HUES48 (cell line): ENCODE data around the gene KEL.

ENCODE experiments used
- H3K27ac ChIP-seq: one replicate; pipeline ENCODE4 v1.7.0; 2013; ENCODE audit warnings: low read depth, low read length, inconsistent platforms
- H3K27me3 ChIP-seq: 2 replicates; pipeline ENCODE4 v1.6.1; 2013; ENCODE audit warnings: mild to moderate bottlenecking, low read length; ENCODE audit not compliant: control insufficient read depth, insufficient read depth
- H3K36me3 ChIP-seq: 2 replicates; pipeline ENCODE4 v1.6.1; 2013; ENCODE audit warnings: low read length; ENCODE audit not compliant: control insufficient read depth, insufficient read depth
- H3K4me1 ChIP-seq: 2 replicates; pipeline ENCODE4 v1.6.1; 2013; ENCODE audit warnings: mild to moderate bottlenecking, low read length; ENCODE audit not compliant: control insufficient read depth, insufficient read depth
- H3K4me3 ChIP-seq: 2 replicates; pipeline ENCODE4 v1.5.1; 2013; ENCODE audit warnings: mild to moderate bottlenecking, low read depth, low read length
- H3K9ac ChIP-seq: 2 replicates; pipeline ENCODE4 v1.6.1; 2013; ENCODE audit warnings: mild to moderate bottlenecking, low read depth, low read length, moderate library complexity
- H3K9me3 ChIP-seq: 2 replicates; pipeline ENCODE4 v1.6.1; 2013; ENCODE audit warnings: low read length; ENCODE audit not compliant: control insufficient read depth, insufficient read depth

Gene KEL

GRCh38 chr7:142941541-142941940 is 20.6 kb downstream of the KEL start:
- Histone ChIP-seq H3K36me3 (no peaks in the 10 kb centered on the region), H3K27me3 (no peaks in the 10 kb centered on the region), H3K9ac (no peak overlapping the region), H3K27ac (no peak overlapping the region), H3K4me3 (no peak overlapping the region), H3K9me3 (no peaks in the 10 kb centered on the region), H3K4me1 (no peaks in the 10 kb centered on the region)

- no peaks in the 10 kb centered on the region for H3K27me3 ChIP-seq
- no peak overlapping the region for H3K4me3 ChIP-seq
- no peaks in the 10 kb centered on the region for H3K9me3 ChIP-seq
- no peaks in the 10 kb centered on the region for H3K4me1 ChIP-seq
- no peak overlapping the region for H3K27ac ChIP-seq
- H3K36me3 ChIP-seq, result no peaks in the 10 kb centered on the region
- H3K9ac ChIP-seq, result no peak overlapping the region
These were observed 21.1 kb downstream of the KEL start for GRCh38 chr7:142940966-142941535.

- Histone ChIP-seq H3K27me3 (no peaks in the 10 kb centered on the region), H3K9me3 (no peaks in the 10 kb centered on the region), H3K4me1 (no peaks in the 10 kb centered on the region), H3K36me3 (no peaks in the 10 kb centered on the region), H3K9ac (no peak within 1 kb of the TSS), H3K4me3 (no peak within 1 kb of the TSS), H3K27ac (no peak within 1 kb of the TSS)
These were observed 22.8 kb downstream of the KEL start, which contains the start of gene LLCFC1 for GRCh38 chr7:142939226-142939910. Gene LLCFC1, plus strand, starts transcription at chr7:142939484. Its CDS starts 138 bp downstream, at chr7:142939622.

DNA sequence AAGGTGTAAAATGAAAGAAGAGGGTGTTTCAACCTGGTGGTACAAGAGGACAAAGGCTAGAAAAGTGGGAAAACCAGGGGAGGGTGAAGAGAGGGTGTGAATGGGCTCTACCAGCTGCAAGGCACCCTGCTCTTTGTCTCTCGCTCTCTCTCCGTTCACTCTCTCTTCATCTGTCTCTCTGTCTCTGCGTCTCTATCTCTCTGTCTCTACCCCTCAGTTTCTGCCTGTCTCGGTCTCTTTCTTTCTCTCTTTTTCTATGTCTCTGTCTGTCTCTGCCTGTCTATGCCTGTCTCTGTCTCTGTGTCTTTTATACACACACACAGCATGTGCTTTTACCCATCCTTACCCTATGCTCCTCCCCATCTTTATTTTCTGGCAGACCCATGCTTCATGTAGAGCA is 23.6 kb downstream of the KEL start:
- H3K4me3 ChIP-seq, result no peak overlapping the region
- no peaks in the 10 kb centered on the region for H3K4me1 ChIP-seq

DNA sequence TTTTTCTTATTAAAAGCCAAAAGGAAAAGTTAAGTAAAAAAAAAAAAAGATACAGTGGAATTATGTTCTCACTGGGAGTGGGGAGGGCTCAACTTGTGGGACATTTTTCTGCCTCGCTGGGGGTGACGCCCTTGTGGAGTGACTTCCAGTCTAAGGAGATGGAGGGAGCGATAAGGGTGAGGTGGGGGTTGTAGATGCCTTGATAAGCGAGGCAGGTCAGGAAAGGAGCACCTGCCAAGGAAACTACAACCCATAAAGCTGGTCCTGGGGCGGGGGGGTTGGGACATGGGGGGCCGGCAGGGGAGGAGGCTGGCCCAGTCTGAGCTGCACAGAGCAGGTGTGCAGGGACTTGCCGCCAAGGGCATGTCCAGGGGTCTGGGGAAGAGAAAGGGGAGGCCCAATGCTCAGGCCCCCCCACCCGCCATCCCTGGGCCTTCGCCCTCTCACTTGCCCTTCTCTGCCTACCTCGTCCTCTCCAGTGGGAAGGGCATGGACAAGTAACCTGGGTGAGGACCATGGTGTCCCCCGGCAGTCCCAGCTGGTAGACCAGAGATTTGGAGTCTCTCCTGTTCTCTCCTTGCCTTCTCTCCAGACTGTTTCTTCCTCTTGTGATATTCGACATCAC is 26.1 kb downstream of the KEL start:
- Histone ChIP-seq H3K9ac (no peak overlapping the region), H3K36me3 (no peaks in the 10 kb centered on the region), H3K4me3 (no peak overlapping the region), H3K27ac (no peak overlapping the region), H3K4me1 (no peaks in the 10 kb centered on the region; the same call in 1 of the 2 replicates), H3K9me3 (no peaks in the 10 kb centered on the region), H3K27me3 (no peaks in the 10 kb centered on the region)

More for the DNA sequence above, 23.6 kb downstream of the KEL start:
- no peaks in the 10 kb centered on the region for H3K36me3 ChIP-seq
- H3K9me3 ChIP-seq, result no peaks in the 10 kb centered on the region
- no peak overlapping the region for H3K9ac ChIP-seq
- no peaks in the 10 kb centered on the region for H3K27me3 ChIP-seq
- no peak overlapping the region for H3K27ac ChIP-seq

DNA sequence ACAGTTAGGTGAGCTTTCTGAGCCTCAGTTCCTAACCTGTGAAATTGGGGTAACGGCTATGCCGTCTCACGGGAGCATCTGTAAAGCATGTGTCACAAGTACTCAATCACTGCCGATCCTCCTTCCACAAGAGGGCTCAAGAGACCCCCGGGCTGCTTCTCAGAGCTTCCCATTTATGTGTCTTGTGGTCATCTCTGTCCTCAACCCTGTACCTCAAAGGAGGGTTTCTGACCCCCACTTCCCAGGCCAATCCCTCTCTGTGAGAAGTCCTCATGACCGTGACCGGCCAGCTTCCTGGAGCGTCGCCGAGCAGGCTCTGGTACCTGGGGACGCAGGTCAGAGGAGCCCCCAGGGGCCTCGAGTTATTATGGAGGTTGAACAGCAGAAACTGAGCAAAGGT is 28.1 kb downstream of the KEL start:
- Histone ChIP-seq H3K4me1 (no peaks in the 10 kb centered on the region; the same call in 1 of the 2 replicates), H3K4me3 (no peak overlapping the region), H3K36me3 (no peaks in the 10 kb centered on the region), H3K27ac (no peak overlapping the region), H3K27me3 (no peaks in the 10 kb centered on the region), H3K9ac (no peak overlapping the region), H3K9me3 (no peaks in the 10 kb centered on the region)

DNA sequence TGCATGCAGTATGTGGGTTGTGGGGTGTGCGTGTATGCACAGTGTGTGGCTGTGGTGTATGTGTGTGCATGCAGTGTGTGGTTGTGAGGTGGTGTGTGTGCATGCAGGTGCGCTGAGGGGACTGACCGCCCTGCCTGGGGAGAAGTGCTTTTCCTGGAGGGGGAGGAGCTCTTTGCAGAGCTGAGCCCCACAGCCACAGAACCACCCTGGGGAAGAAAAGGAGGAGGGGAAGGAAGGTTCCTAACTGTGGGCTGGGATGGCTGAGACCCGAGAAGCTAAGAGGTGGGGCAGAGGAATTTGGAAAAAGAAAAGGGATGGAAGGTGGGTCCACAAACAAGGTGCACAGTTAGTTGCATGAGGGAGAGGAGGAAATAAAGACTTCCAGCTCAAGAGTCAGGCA is 28.5 kb downstream of the KEL start, which contains the start of gene TRPV5:
TSS of gene TRPV5 (minus strand) at position 123 of the 400 bp plus-strand sequence. CDS start 287 bp downstream, outside the sequence.
- Histone ChIP-seq H3K36me3 (no peaks in the 10 kb centered on the region), H3K9ac (no peak within 1 kb of the TSS), H3K4me1 (no peaks in the 10 kb centered on the region; the same call in 1 of the 2 replicates), H3K27ac (no peak within 1 kb of the TSS), H3K9me3 (no peaks in the 10 kb centered on the region), H3K4me3 (no peak within 1 kb of the TSS), H3K27me3 (no peaks in the 10 kb centered on the region)

- H3K27ac ChIP-seq, result no peak overlapping the region
- H3K9ac ChIP-seq, result no peak overlapping the region
- no peaks in the 10 kb centered on the region for H3K27me3 ChIP-seq
- H3K4me1 ChIP-seq, result no peaks in the 10 kb centered on the region; the same call in 1 of the 2 replicates
- no peaks in the 10 kb centered on the region for H3K36me3 ChIP-seq
- H3K4me3 ChIP-seq, result no peak overlapping the region
- no peaks in the 10 kb centered on the region for H3K9me3 ChIP-seq
These were observed 29.1 kb downstream of the KEL start for GRCh38 chr7:142933092-142933475.

DNA sequence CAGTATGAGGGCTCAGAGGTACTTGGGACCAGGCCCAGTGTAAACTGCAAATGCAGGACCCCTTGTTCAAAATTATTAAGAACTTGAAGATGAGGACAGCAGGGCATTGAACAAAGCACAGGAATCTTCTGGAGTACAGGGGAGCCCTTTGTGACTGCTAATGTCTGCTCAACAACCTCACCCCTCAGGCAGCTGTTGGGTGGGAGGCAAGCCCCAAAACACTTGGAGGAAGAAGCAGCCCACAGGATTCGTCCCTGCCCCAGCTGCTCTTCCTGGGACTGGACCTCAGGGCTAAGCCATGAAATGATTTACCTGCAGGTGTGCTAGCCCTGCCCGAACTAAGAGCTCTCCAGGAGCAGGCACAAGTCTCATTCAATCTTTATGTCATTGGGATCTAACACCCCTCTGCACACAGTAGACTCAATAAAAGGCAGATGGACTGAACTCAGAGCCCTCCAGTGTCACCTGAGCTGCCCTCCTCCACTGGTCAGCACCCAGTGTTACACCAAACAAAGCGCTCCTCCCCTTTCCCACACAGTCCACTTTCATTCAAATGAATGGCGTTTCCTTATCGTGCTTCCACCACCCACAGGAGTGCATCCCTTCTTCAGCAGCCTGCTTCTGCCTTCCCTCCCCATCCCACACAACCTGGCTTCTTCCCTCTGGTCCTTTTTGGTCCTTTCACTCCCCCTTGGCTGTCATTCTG is 29.6 kb downstream of the KEL start:
- Histone ChIP-seq H3K9me3 (no peaks in the 10 kb centered on the region), H3K9ac (no peak overlapping the region), H3K4me3 (no peak overlapping the region), H3K4me1 (no peaks in the 10 kb centered on the region; the same call in 1 of the 2 replicates), H3K36me3 (no peaks in the 10 kb centered on the region), H3K27me3 (no peaks in the 10 kb centered on the region), H3K27ac (no peak overlapping the region)

DNA sequence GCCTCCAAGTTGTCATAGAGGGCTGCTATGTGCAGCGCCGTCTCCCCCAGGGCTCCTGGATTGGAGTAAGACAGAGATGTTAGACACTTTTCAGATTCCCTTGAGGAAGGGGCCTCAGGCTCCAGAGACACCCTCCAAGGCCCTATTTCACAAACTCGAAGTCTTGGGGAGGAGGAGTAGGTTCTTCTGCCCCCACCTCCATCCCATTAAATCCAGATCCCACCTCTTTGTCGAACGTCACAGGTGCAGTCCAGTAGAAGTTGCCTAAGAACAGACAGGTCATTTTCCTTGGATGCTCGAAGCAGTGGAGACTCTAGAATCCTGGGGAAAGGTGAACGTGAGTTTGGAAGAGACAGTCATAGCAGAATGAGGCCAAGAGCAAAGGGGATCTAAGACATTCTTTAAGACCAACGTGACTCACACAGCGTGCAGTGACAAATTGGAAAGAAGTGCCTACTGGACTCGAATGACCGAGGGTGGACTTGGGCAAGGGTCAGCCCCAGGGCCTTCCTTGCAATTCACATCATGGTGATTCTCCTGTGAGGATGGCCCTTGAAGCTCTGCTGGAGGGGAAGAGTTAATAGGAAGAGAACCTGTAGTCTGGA is 31.9 kb downstream of the KEL start:
- Histone ChIP-seq H3K27ac (no peak overlapping the region), H3K9me3 (no peaks in the 10 kb centered on the region), H3K9ac (no peak overlapping the region), H3K4me1 (no peaks in the 10 kb centered on the region; the same call in 1 of the 2 replicates), H3K27me3 (peaks cover 15% of the 10 kb centered on the region), H3K4me3 (no peak overlapping the region), H3K36me3 (no peaks in the 10 kb centered on the region)
